Glutamatergic neuron (in vitro differentiated cells): ENCODE results near the gene RPL26. TPM values are rescaled to one million over a fixed set of nuclear protein-coding genes. Genes with fewer than 3 reads are reported as not detected.

Experiments used
- DNase-seq: peaks from one replicate; pipeline ENCODE4 v3.0.0; 2022
- H3K27ac Mint-ChIP-seq: one replicate; pipeline ENCODE4 v1.8.0; 2020; ENCODE audit warnings: mild to moderate bottlenecking, mixed read lengths, inconsistent platforms; ENCODE audit not compliant: unreplicated experiment
- H3K27me3 Mint-ChIP-seq: one replicate; pipeline ENCODE4 v1.8.0; 2020; ENCODE audit warnings: mild to moderate bottlenecking, moderate library complexity, mixed read lengths, inconsistent platforms; ENCODE audit not compliant: unreplicated experiment
- H3K36me3 Mint-ChIP-seq: one replicate; pipeline ENCODE4 v1.8.0; 2020; ENCODE audit warnings: mild to moderate bottlenecking, mixed read lengths, inconsistent platforms; ENCODE audit not compliant: unreplicated experiment
- H3K4me1 Mint-ChIP-seq: one replicate; pipeline ENCODE4 v1.8.0; 2020; ENCODE audit warnings: mild to moderate bottlenecking, low read depth, mixed read lengths, inconsistent platforms; ENCODE audit not compliant: unreplicated experiment
- H3K4me3 Mint-ChIP-seq: one replicate; pipeline ENCODE4 v1.8.0; 2020; ENCODE audit warnings: mild to moderate bottlenecking, mixed read lengths, inconsistent platforms; ENCODE audit not compliant: unreplicated experiment
- H3K9me3 Mint-ChIP-seq: one replicate; pipeline ENCODE4 v1.8.0; 2020; ENCODE audit warnings: mild to moderate bottlenecking, moderate library complexity, mixed read lengths, inconsistent platforms; ENCODE audit not compliant: unreplicated experiment
- total RNA-seq: library from RNA; stranded (reverse); fragmentation: NEBNext Ultra II Directional; extraction: Animal tissue kit (Norgen Biotek cat#: 25700); gene quantifications from one replicate; pipeline ENCODE4 v1.2.1, GENCODE V29; 2021; ENCODE audit not compliant: unreplicated experiment
- TF ChIP-seq, protein P1 (sequence below): fragments of 200-600 bp; sonication (generic); IDR thresholded peaks from one replicate; pipeline ENCODE4 v1.5.0; 2021; ENCODE audit not compliant: partially characterized antibody, unreplicated experiment

RPL26 gene
- total RNA-seq, 1 donor from 2014 or later: 941 TPM

DNA sequence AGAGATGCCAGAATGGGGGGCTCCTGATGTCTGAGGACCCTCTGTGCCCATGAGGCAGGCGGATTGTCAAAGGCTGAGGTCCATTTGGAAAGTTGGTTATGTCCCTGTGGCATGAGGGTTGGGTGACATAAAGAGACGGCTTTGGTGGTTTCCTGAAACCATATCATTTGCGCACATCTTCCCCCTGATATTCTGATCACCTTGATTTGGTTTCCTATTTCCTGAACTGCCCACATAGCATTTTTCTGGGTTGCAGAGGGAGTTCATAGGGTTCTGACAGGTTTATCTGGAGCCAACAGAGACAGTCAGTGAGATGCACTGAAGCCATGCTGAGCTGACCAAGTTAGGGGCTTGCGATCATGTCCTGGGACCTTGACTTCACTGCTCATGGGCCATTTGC is 30.3 kb upstream of the RPL26 start:
- Mint-ChIP-seq H3K4me1 (no peaks in the 10 kb centered on the region), H3K9me3 (no peaks in the 10 kb centered on the region), H3K27me3 (no peaks in the 10 kb centered on the region), H3K36me3 (no peaks in the 10 kb centered on the region), H3K4me3 (no peak overlapping the region), H3K27ac (no peak overlapping the region)
- TF ChIP-seq, protein P1, sequence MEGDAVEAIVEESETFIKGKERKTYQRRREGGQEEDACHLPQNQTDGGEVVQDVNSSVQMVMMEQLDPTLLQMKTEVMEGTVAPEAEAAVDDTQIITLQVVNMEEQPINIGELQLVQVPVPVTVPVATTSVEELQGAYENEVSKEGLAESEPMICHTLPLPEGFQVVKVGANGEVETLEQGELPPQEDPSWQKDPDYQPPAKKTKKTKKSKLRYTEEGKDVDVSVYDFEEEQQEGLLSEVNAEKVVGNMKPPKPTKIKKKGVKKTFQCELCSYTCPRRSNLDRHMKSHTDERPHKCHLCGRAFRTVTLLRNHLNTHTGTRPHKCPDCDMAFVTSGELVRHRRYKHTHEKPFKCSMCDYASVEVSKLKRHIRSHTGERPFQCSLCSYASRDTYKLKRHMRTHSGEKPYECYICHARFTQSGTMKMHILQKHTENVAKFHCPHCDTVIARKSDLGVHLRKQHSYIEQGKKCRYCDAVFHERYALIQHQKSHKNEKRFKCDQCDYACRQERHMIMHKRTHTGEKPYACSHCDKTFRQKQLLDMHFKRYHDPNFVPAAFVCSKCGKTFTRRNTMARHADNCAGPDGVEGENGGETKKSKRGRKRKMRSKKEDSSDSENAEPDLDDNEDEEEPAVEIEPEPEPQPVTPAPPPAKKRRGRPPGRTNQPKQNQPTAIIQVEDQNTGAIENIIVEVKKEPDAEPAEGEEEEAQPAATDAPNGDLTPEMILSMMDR: no peak
- DNase-seq: no peak

DNA sequence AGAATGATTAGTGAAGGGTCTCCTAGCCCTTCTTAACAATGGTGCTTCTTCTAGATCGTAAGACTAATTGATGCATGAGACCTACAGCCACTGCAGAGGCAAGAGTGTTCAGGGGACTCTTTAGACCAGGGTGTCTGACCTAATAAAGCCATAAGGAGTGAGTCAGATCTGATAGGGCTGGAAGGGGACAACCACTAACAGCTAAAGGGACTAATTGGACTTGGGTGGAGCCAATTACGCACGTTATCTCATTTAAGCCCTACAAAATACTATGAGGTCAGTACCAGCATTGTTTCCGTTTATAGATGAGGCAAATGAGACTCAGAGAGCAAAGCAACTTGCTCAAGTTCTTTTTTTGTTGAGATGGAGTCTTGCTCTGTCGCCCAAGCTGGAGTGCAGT is 29.1 kb upstream of the RPL26 start:
- no peaks in the 10 kb centered on the region for H3K36me3 Mint-ChIP-seq
- no peak for DNase-seq
- TF ChIP-seq, protein P1: no peak

DNA sequence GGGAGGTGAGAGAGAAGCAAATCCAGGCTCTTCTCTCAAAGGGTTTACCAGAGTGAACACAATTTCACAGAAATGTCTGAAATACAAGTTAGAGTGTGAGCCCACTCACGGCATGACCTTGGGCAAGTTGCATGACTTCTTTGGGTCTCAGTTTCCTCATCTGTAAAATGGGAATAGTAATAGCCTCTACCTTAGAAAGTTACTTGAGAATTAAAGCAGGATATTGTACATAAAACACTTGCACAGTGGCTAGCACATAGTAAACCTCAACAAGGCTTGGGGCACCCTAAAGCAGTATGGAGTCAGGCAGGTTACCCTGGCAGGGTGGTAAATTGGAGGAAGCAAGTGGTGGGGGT is 27.9 kb upstream of the RPL26 start:
- TF ChIP-seq, protein P1: no peak
- H3K9me3 Mint-ChIP-seq: no peaks in the 10 kb centered on the region
- H3K4me3 Mint-ChIP-seq: no peak overlapping the region
- no peaks in the 10 kb centered on the region for H3K4me1 Mint-ChIP-seq
- no peaks in the 10 kb centered on the region for H3K27me3 Mint-ChIP-seq
- H3K36me3 Mint-ChIP-seq: no peaks in the 10 kb centered on the region
- H3K27ac Mint-ChIP-seq: no peak overlapping the region
- DNase-seq: no peak

More for the DNA sequence above, 29.1 kb upstream of the RPL26 start:
- no peak overlapping the region for H3K4me3 Mint-ChIP-seq
- no peaks in the 10 kb centered on the region for H3K27me3 Mint-ChIP-seq
- H3K4me1 Mint-ChIP-seq: no peaks in the 10 kb centered on the region
- no peak overlapping the region for H3K27ac Mint-ChIP-seq
- no peaks in the 10 kb centered on the region for H3K9me3 Mint-ChIP-seq

DNA sequence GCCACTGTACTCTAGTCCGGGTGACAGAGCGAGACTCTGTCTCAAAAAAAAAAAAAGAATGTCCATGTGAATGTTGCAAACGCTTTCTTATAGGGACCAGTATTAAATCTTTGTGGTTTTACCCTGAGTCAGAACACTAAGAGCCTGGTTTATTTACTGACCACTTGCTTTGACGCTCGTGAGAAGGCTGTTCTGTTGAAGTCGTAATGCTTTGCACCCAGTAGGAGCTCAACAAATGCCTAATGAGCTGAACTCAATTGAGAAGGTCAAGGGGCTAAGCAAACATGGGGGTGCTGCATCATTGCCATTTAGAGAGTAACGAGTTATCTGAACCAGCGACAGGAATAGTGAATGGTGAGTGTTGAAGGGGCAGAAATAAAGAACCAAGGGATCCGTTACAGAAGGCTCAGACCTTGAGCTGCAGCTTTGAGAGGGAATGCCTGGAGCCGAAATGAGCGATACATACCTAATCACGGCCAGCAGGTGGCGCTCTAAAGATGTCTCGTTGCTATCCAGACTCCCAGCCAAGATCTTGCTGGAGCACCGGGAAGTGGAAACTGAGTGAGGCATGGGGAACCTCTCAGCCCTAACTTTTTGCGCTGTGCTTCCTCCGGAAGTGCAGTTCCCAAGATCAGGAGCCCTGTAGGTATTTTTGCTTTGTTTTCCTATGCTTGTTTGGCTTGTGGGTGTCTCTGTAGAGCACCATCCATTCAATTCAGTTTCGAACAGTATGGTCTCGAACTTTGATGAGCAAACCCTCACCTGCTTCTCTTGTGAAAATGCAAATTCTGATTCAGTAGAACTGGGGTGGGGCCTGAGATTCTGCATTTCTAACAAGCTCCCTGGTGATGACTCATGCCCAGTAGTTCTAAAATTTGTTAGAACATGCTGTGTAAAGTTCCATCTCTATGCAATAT is 27.2 kb upstream of the RPL26 start:
- H3K36me3 Mint-ChIP-seq: no peaks in the 10 kb centered on the region
- no peak overlapping the region for H3K27ac Mint-ChIP-seq
- H3K9me3 Mint-ChIP-seq: no peaks in the 10 kb centered on the region
- TF ChIP-seq, protein P1: peak; percentile 94
- H3K4me3 Mint-ChIP-seq: no peak overlapping the region
- H3K27me3 Mint-ChIP-seq: no peaks in the 10 kb centered on the region
- no peaks in the 10 kb centered on the region for H3K4me1 Mint-ChIP-seq
- DNase-seq: peak; percentile 92

- no peaks in the 10 kb centered on the region for H3K27me3 Mint-ChIP-seq
- H3K36me3 Mint-ChIP-seq: no peaks in the 10 kb centered on the region
- no peak overlapping the region for H3K27ac Mint-ChIP-seq
- H3K4me1 Mint-ChIP-seq: no peaks in the 10 kb centered on the region
- H3K9me3 Mint-ChIP-seq: no peaks in the 10 kb centered on the region
- no peak overlapping the region for H3K4me3 Mint-ChIP-seq
- TF ChIP-seq, protein P1: no peak
- no peak for DNase-seq
Measured at GRCh38 chr17:8408371-8408770, 25.4 kb upstream of the RPL26 start.
